SK-N-SH (cell line): ENCODE results near the gene RABGAP1L.

Experiments
- CHD2 ChIP-seq: fragments of 150-350 bp; IDR thresholded peaks from 2 replicates; pipeline ENCODE4 v1.6.1; 2018; ENCODE audit warnings: low read length; ENCODE audit not compliant: partially characterized antibody
- EZH2phosphoT487 ChIP-seq: fragments of 200-600 bp; sonication (generic); IDR thresholded peaks from 2 replicates; pipeline ENCODE4 v1.6.1; 2017; ENCODE audit warnings: low read depth, mixed run types, mild to moderate bottlenecking, antibody characterized with exemption, moderate library complexity, borderline replicate concordance
- FOSL2 ChIP-seq: IDR thresholded peaks from 2 replicates; pipeline ENCODE4 v1.4.0; 2012; ENCODE audit warnings: low read depth, mild to moderate bottlenecking, moderate library complexity, borderline replicate concordance
- GABPA ChIP-seq: IDR thresholded peaks from 2 replicates; pipeline ENCODE4 v1.4.0; 2012; ENCODE audit warnings: low read depth, mild to moderate bottlenecking
- NRF1 ChIP-seq: IDR thresholded peaks from 2 replicates; pipeline ENCODE4 v1.6.1; 2012; ENCODE audit warnings: low read depth, mild to moderate bottlenecking, low read length
- POLR2AphosphoS5 ChIP-seq: IDR thresholded peaks from 2 replicates; pipeline ENCODE4 v1.6.1; 2012; ENCODE audit warnings: low read depth, low read length
- RFX5 ChIP-seq: IDR thresholded peaks from 2 replicates; pipeline ENCODE4 v1.6.1; 2012; ENCODE audit warnings: mild to moderate bottlenecking, improper control_type of control experiment, low read length
- YY1 ChIP-seq: IDR thresholded peaks from 2 replicates; pipeline ENCODE4 v1.4.0; 2012; ENCODE audit warnings: low read depth, mild to moderate bottlenecking
- TF ChIP-seq, protein P1 (sequence below): fragments of 200-600 bp; sonication (generic); IDR thresholded peaks from 2 replicates; pipeline ENCODE4 v1.6.1; 2017; ENCODE audit warnings: antibody characterized with exemption, mild to moderate bottlenecking, moderate library complexity
- TF ChIP-seq, protein P2 (sequence below): IDR thresholded peaks from 2 replicates; pipeline ENCODE4 v1.4.0; 2012; ENCODE audit warnings: low read depth, borderline replicate concordance
- TF ChIP-seq, protein P3 (sequence below): IDR thresholded peaks from 2 replicates; pipeline ENCODE4 v1.6.1; 2012; ENCODE audit warnings: mild to moderate bottlenecking, low read depth, low read length, moderate library complexity
- TF ChIP-seq, protein P4 (sequence below): fragments of 150-350 bp; IDR thresholded peaks from 2 replicates; pipeline ENCODE4 v1.6.1; 2017; ENCODE audit warnings: antibody characterized with exemption, low read length, low read depth, borderline replicate concordance
- TF ChIP-seq, protein P5 (sequence below): IDR thresholded peaks from 2 replicates; pipeline ENCODE4; 2012

DNA sequence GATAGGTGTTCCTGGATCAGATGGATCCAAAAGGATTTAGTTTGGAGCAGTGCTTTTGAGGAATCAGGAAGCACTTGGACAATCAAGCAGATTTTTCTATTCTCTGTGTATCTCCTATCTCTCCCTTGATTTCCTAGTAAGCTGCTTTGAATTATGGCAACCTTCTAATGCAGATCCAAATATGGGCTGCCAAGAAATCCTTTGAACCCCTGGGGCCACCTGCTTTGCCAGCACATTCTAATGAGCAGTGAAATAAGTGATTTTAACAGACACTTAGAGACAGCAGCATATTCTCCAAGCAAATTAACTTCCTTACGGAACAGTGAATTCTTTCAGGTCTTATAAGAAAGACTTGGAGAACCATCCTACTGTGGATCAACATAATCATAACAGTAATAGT is 483.9 kb downstream of the RABGAP1L start:
- TF ChIP-seq, protein P1, sequence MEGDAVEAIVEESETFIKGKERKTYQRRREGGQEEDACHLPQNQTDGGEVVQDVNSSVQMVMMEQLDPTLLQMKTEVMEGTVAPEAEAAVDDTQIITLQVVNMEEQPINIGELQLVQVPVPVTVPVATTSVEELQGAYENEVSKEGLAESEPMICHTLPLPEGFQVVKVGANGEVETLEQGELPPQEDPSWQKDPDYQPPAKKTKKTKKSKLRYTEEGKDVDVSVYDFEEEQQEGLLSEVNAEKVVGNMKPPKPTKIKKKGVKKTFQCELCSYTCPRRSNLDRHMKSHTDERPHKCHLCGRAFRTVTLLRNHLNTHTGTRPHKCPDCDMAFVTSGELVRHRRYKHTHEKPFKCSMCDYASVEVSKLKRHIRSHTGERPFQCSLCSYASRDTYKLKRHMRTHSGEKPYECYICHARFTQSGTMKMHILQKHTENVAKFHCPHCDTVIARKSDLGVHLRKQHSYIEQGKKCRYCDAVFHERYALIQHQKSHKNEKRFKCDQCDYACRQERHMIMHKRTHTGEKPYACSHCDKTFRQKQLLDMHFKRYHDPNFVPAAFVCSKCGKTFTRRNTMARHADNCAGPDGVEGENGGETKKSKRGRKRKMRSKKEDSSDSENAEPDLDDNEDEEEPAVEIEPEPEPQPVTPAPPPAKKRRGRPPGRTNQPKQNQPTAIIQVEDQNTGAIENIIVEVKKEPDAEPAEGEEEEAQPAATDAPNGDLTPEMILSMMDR = no peak
- TF ChIP-seq YY1 = no peak
- TF ChIP-seq, protein P2, sequence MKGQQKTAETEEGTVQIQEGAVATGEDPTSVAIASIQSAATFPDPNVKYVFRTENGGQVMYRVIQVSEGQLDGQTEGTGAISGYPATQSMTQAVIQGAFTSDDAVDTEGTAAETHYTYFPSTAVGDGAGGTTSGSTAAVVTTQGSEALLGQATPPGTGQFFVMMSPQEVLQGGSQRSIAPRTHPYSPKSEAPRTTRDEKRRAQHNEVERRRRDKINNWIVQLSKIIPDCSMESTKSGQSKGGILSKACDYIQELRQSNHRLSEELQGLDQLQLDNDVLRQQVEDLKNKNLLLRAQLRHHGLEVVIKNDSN = no peak
- no peak for TF ChIP-seq CHD2
- TF ChIP-seq POLR2AphosphoS5 = no peak
- TF ChIP-seq, protein P3, sequence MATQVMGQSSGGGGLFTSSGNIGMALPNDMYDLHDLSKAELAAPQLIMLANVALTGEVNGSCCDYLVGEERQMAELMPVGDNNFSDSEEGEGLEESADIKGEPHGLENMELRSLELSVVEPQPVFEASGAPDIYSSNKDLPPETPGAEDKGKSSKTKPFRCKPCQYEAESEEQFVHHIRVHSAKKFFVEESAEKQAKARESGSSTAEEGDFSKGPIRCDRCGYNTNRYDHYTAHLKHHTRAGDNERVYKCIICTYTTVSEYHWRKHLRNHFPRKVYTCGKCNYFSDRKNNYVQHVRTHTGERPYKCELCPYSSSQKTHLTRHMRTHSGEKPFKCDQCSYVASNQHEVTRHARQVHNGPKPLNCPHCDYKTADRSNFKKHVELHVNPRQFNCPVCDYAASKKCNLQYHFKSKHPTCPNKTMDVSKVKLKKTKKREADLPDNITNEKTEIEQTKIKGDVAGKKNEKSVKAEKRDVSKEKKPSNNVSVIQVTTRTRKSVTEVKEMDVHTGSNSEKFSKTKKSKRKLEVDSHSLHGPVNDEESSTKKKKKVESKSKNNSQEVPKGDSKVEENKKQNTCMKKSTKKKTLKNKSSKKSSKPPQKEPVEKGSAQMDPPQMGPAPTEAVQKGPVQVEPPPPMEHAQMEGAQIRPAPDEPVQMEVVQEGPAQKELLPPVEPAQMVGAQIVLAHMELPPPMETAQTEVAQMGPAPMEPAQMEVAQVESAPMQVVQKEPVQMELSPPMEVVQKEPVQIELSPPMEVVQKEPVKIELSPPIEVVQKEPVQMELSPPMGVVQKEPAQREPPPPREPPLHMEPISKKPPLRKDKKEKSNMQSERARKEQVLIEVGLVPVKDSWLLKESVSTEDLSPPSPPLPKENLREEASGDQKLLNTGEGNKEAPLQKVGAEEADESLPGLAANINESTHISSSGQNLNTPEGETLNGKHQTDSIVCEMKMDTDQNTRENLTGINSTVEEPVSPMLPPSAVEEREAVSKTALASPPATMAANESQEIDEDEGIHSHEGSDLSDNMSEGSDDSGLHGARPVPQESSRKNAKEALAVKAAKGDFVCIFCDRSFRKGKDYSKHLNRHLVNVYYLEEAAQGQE = no peak
- TF ChIP-seq RFX5 = no peak
- TF ChIP-seq FOSL2 = no peak
- no peak for TF ChIP-seq NRF1
- TF ChIP-seq, protein P4, sequence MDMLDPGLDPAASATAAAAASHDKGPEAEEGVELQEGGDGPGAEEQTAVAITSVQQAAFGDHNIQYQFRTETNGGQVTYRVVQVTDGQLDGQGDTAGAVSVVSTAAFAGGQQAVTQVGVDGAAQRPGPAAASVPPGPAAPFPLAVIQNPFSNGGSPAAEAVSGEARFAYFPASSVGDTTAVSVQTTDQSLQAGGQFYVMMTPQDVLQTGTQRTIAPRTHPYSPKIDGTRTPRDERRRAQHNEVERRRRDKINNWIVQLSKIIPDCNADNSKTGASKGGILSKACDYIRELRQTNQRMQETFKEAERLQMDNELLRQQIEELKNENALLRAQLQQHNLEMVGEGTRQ = no peak
- no peak for TF ChIP-seq EZH2phosphoT487
- TF ChIP-seq, protein P5, sequence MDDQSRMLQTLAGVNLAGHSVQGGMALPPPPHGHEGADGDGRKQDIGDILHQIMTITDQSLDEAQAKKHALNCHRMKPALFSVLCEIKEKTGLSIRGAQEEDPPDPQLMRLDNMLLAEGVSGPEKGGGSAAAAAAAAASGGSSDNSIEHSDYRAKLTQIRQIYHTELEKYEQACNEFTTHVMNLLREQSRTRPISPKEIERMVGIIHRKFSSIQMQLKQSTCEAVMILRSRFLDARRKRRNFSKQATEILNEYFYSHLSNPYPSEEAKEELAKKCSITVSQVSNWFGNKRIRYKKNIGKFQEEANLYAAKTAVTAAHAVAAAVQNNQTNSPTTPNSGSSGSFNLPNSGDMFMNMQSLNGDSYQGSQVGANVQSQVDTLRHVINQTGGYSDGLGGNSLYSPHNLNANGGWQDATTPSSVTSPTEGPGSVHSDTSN = no peak
- TF ChIP-seq GABPA = no peak
